Stimulated activated effector memory CD8-positive, alpha-beta T cell treated with anti-CD3 and anti-CD28 coated beads, Interleukin-12 subunit alpha, Interleukin-12 subunit beta, amount 100 ng/mL, for 72 hours (primary cell): Measurements from ENCODE around the gene HHATL.

ENCODE experiments used
- ATAC-seq: fragments of 150-1000 bp; cut with Tn5 transposase; 2 replicates; pipeline ENCODE4 v1.10.0; 2021
- DNase-seq, 2 donors: peaks; one replicate each; pipeline ENCODE4 v3.0.0; 2021 to 2022; ENCODE audit warnings: low spot score in 2 of 2
- H3K27ac Mint-ChIP-seq: one replicate; pipeline ENCODE4 v1.8.0; 2022; ENCODE audit warnings: mild to moderate bottlenecking, mixed read lengths
- H3K36me3 Mint-ChIP-seq: one replicate; pipeline ENCODE4 v1.8.0; 2022; ENCODE audit warnings: mild to moderate bottlenecking, mixed read lengths
- H3K4me1 Mint-ChIP-seq: one replicate; pipeline ENCODE4 v1.8.0; 2022; ENCODE audit warnings: mixed read lengths
- H3K4me3 Mint-ChIP-seq: one replicate; pipeline ENCODE4 v1.8.0; 2022; ENCODE audit warnings: mild to moderate bottlenecking, mixed read lengths
- H3K9me3 Mint-ChIP-seq: one replicate; pipeline ENCODE4 v1.8.0; 2022; ENCODE audit warnings: mixed read lengths

Gene HHATL

DNA sequence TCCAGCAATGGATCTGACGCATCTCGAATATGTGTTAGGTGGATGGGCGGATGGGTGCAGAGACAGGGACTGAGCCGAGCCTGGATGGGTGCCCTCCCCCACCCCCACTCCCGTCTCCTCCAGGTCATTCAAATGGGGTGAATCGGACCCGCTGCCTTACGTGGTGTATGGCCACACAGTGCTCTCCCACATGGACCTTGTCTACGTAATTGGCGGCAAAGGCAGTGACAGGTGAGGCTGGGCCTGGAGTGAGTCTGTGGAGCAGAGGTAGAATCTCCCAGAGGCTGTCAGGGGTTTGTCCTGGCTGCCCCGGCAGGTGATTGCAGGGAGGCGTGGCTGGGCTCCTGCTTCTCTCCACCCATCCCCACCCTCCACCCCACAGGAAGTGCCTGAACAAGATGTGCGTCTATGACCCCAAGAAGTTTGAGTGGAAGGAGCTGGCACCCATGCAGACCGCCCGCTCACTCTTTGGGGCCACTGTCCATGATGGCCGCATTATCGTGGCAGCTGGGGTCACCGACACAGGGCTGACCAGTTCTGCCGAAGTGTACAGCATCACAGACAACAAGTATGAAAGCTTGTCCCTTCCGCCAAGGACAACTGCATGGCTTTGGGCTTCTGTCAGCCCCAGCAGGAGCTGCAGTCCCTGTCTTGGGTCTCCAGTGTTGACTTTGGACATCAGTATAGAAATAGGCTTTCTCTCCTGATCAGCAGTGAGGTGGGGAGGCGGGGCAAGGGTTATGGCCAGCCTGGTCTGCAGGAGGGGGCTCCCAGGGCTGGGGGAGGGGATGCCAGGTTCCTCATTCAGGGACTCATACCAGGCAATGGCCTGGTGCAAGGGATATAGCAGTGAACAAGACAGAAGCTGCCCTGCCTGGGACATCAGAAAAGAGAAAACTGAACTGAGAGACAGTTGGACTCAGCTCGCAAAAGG, 13.8 kb downstream of the HHATL start:
- no peak overlapping the region for H3K4me3 Mint-ChIP-seq

DNA sequence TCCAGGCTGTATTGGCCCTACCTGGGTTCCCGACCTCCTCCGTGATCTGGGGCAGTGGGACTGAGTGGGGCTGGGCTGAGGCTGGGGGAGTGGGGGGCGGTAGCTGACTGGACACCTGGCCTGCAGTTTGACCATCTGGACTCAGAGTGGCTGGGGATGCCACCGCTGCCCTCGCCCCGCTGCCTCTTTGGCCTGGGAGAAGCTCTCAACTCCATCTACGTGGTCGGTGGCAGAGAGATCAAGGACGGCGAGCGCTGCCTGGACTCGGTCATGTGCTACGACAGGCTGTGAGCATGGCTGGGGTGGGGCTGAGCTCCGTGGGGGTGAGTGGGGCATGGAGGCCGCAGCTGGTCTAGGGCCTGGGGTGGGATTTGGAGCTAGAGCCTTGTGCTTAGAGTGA, 14.6 kb downstream of the HHATL start:
- no peak overlapping the region for H3K4me3 Mint-ChIP-seq
- no peak for ATAC-seq
- no peak for DNase-seq
- peaks cover 6% of the 10 kb centered on the region for H3K4me1 Mint-ChIP-seq
- H3K27ac Mint-ChIP-seq = no peak overlapping the region
- no peaks in the 10 kb centered on the region for H3K9me3 Mint-ChIP-seq
- H3K36me3 Mint-ChIP-seq = no peaks in the 10 kb centered on the region

More for the DNA sequence above, 13.8 kb downstream of the HHATL start:
- Mint-ChIP-seq H3K36me3 (no peaks in the 10 kb centered on the region), H3K4me1 (peaks cover 6% of the 10 kb centered on the region), H3K9me3 (no peaks in the 10 kb centered on the region), H3K27ac (no peak overlapping the region)
- DNase-seq = no peak
- no peak for ATAC-seq

DNA sequence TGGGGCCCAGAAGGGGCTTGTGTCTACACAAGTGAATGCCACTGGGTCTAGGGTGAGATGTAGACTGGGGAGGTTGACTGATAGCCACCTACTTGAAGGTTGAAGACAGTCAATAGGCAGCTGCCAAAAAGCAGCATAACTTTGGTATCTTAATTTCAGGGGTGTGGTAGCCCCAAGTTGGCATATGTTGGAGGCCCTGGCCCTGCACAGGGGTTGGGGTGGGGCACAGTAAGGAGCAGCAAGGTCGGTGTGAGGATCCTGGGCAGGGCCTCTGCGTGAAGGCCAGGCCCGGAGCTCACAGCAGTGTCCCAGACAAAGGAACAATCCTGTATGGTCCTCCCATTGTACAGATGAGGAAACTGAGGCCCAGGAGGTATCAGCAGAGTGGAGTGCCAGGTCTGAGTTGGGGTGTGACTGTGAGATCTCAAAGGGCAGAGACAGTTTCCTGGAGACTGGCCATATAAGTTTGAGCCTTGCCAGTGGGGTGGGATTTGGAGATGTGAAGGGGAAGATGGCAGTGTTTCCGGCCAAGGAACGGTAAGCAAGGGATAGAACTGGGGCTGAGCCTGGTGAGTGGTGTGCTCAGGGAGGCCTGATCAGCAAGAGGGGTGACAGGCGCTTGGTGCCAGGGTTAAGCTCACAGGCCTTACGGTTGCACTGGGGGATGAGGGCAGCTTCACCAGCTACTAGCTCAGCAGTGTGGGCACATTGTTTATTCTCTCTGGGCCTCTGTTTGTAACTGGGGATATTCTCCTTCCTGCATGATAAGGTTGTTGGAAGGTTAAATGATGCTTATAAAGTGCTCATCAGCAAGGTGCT, 15.6 kb downstream of the HHATL start:
- Mint-ChIP-seq H3K27ac (no peak overlapping the region), H3K4me3 (no peak overlapping the region), H3K4me1 (peaks cover 6% of the 10 kb centered on the region), H3K9me3 (no peaks in the 10 kb centered on the region), H3K36me3 (no peaks in the 10 kb centered on the region)
- no peak for ATAC-seq
- no peak for DNase-seq

DNA sequence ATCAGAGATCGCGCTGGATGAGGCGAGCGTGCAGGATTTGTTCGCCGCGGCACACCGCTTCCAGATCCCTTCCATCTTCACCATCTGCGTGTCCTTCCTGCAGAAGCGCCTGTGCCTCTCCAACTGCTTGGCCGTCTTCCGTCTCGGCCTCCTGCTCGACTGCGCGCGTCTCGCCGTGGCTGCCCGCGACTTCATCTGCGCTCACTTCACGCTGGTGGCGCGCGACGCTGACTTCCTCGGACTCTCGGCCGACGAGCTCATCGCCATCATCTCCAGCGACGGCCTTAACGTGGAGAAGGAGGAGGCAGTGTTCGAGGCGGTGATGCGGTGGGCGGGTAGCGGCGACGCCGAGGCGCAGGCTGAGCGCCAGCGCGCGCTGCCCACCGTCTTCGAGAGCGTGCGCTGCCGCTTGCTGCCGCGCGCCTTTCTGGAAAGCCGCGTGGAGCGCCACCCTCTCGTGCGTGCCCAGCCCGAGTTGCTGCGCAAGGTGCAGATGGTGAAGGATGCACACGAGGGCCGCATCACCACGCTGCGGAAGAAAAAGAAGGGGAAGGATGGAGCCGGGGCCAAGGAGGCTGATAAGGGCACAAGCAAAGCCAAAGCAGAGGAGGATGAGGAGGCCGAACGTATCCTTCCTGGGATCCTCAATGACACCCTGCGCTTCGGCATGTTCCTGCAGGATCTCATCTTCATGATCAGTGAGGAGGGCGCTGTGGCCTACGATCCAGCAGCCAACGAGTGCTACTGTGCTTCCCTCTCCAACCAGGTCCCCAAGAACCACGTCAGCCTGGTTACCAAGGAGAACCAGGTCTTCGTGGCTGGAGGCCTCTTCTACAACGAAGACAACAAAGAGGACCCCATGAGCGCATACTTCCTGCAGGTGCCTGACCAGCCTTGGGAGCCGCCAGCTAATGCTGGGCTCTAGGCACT, 16.4 kb downstream of the HHATL start:
- H3K27ac Mint-ChIP-seq = no peak overlapping the region
- no peak for DNase-seq
- ATAC-seq = no peak
- H3K4me1 Mint-ChIP-seq = peaks cover 6% of the 10 kb centered on the region
- no peaks in the 10 kb centered on the region for H3K36me3 Mint-ChIP-seq
- peak overlapping the region; percentile 9 for H3K4me3 Mint-ChIP-seq
- no peaks in the 10 kb centered on the region for H3K9me3 Mint-ChIP-seq

DNA sequence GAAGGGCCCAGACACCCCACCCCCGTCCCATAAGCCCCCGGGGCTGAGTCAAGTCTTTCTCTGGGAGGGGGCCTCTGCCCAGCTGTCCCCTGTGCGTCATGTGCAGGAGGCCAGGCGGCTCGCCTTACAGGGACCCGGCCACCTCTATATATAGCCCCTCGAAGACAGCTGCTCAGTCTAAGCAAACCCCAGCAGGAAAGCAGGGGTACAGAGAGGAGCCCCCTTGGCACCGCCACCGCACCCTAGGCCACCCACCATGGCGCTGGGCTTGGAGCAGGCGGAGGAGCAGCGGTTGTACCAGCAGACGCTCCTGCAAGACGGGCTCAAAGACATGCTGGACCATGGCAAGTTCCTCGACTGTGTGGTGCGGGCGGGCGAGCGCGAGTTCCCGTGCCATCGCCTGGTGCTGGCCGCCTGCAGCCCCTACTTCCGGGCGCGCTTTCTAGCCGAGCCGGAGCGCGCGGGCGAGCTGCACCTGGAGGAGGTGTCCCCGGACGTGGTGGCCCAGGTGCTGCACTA, 17.2 kb downstream of the HHATL start, which contains the start of gene KLHL40:
Gene KLHL40 (plus strand): TSS at position 175 of the 519 bp plus-strand sequence. CDS start 82 bp downstream, at position 257.
- Mint-ChIP-seq H3K4me1 (peaks cover 8% of the 10 kb centered on the region), H3K9me3 (no peaks in the 10 kb centered on the region), H3K27ac (no peak within 1 kb of the TSS), H3K36me3 (no peaks in the 10 kb centered on the region), H3K4me3 (peak within 1 kb of the TSS; percentile 9)
- ATAC-seq (no peak), DNase-seq (no peak)

DNA sequence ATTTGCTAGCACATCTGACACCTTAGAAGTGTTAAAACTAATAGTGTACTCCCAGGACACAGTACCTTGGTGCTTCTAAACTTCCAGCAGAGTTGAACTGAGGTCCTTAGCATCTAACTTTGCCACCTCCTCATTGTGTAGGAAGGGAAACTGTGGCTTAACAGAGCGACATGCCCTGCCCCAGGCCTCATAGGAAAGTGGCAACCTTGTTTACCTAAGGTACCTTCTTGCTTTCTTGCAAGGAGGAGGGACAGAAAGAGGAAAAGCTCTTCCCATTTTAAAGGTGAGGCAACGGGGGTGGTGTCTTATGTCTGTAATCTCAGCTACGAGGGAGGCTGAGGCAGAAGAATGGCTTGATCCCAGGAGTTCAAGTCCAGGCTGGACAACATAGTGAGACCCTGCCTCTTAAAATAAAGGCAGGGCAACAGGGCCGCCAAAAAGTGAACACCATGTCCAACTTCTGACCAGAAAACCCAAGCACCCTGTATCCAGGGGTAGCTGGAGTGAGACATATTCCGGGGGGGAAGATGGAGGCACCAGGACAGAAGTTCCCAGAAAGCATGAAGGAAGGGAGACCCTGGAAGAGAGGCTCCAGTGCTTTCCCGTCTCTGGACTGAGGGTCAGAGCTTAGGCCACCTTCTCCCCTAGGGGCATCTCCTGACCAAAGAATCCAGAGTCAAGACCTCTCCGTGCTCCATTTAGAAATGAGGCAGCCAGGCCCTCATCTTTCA, 17.8 kb downstream of the HHATL start:
- DNase-seq (no peak), ATAC-seq (no peak)
- Mint-ChIP-seq H3K9me3 (no peaks in the 10 kb centered on the region), H3K4me3 (no peak overlapping the region), H3K36me3 (no peaks in the 10 kb centered on the region), H3K4me1 (peaks cover 14% of the 10 kb centered on the region), H3K27ac (no peak overlapping the region)

DNA sequence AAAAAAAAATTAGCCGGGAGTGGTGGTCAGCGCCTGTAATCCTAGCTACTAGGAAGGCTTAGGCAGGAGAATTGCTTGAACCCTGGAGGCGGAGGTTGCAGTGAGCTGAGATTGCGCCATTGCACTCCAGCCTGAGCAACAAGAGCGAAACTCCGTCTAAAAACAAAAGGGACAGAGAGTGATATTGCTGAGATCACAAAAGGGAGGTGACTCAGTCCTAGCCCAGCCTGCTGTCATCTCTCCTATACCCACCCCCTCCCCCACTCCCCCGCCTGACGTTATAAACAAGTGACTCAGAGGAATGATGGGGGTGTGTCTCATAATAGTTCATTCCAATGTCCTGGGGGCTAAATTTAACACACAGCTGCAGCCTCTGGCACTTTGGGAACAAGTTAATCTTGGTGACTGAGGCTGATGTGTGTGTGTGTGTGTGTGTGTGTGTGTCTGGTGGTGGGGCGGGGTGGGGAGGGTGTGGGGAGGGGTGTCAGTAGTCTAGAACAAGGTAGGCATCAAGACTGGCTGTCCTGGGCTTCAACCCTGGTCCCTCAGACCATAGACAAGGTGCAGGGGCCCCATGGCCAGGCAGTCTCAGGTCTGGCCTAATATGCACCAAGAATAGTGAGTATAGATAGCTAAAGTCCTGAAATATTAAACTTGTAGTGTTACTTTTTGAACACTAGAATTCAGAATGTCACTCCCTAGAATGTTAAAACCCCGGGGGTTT, 18.6 kb downstream of the HHATL start:
- Mint-ChIP-seq H3K27ac (no peak overlapping the region), H3K4me3 (no peak overlapping the region), H3K9me3 (peaks cover 1% of the 10 kb centered on the region), H3K4me1 (peaks cover 18% of the 10 kb centered on the region), H3K36me3 (no peaks in the 10 kb centered on the region)
- ATAC-seq = peak; percentile 91
- DNase-seq = no peak

DNA sequence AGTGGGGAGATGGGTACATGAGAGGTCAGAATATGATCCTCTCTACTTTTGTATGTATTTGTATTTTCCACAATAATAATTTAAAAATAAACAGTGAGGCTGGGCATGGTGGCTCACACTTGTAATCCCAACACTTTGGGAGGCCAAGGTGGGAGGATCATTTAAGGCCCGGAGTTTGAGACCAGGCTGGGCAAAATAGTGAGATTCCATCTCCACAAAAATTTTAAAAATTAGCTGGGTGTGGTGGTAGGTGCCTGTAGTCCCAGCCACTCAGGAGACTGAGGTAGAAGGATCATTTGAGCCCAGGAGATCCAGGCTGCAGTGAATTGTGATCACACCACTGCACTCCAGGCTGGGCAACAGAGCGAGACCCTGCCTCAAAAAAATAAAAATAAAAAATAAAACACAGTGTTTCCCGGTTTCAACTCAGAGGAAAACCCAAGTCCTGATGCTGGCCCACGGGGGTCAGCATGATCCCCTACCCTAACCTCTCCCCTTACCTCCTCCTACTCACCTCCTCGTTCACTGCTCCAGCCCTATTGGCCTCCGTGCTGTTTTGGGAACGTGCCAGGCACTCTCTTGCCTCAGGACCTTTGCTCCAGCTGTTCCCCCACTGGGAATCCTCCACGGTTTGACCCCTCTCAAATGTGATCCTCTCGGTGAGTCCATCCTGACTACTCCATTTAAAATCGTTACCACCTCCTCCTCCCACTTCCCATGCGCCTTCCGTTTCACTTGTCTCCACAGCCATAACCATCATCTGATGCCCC, 20.1 kb downstream of the HHATL start:
- Mint-ChIP-seq H3K9me3 (peaks cover 9% of the 10 kb centered on the region), H3K27ac (no peak overlapping the region), H3K4me3 (no peak overlapping the region), H3K36me3 (no peaks in the 10 kb centered on the region), H3K4me1 (peaks cover 24% of the 10 kb centered on the region)
- DNase-seq (no peak), ATAC-seq (no peak)

DNA sequence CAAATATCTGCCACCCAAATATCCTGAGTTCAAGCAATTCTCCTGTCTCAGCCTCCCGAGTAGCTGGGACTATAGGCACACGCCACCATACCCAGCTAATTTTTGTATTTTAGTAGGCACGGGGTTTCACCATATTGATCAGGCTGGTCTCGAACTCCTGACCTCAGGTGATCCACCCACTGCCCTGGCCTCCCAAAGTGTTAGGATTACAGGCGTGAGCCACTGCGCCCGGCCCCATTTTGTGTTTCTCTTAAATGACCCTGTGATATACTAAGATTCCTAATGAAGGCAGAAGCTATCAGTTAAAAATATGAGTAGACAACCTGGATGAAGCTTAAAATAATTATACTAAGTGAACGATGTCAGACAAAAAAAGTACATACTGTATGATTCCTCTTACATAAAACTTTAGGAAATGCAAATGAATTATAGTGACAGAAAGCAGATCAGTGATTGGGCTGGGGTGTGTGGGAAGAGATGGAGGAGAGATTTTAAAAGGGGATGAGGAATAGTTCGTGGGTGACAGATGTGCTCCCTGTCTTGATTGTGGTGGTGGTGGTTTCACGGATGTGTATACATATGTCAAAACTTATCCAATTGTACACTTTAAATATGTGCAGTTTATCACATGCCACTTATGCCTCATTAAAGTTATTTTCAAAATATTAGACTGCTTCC, 21.1 kb downstream of the HHATL start:
- DNase-seq (no peak), ATAC-seq (no peak)
- peaks cover 24% of the 10 kb centered on the region for H3K4me1 Mint-ChIP-seq
- peaks cover 9% of the 10 kb centered on the region for H3K9me3 Mint-ChIP-seq
- H3K4me3 Mint-ChIP-seq = no peak overlapping the region
- no peak overlapping the region for H3K27ac Mint-ChIP-seq
- H3K36me3 Mint-ChIP-seq = no peaks in the 10 kb centered on the region

DNA sequence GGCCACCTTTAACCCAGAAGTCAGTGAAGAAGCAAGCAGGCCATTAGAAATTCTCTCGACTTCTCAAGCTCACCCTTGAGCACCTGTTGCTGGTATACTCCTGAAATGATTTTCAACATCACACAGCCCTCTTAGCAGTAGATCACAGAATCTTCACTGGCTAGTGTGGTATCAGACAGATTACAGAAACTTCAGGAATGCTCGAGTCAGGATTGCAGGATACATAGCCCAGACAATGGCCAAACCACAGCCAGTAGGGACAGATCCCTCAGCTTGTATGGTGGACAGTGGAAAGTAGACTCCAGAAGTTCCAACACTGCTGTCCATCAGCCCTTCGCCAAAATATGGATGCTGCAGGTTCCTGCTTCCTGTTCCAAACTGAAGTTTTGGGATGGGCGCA, 21.8 kb downstream of the HHATL start:
- ATAC-seq (no peak), DNase-seq (no peak)
- H3K9me3 Mint-ChIP-seq = peaks cover 9% of the 10 kb centered on the region
- H3K4me1 Mint-ChIP-seq = peaks cover 21% of the 10 kb centered on the region
- no peak overlapping the region for H3K27ac Mint-ChIP-seq
- H3K36me3 Mint-ChIP-seq = no peaks in the 10 kb centered on the region
- no peak overlapping the region for H3K4me3 Mint-ChIP-seq

DNA sequence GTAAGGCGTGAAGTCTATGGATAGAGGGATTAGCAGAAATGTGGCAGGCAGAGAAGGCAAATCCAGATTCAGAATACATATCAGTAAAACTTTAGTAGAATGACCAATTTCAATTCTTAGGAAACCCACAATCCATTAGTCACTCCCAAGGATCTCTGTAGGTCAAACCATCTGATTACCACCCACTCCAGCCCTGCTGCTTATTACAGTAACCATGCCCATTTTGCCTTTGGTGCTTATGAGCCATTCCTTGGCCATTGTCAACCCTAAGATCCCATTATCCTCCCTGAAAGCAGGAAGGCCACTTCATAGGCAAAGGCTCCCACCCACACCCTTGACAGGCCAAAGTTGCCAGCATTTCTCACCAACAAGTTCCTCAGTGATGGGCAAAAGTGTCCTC, 22.3 kb downstream of the HHATL start:
- Mint-ChIP-seq H3K4me3 (no peak overlapping the region), H3K27ac (no peak overlapping the region), H3K4me1 (peaks cover 18% of the 10 kb centered on the region), H3K36me3 (no peaks in the 10 kb centered on the region), H3K9me3 (peaks cover 9% of the 10 kb centered on the region)
- ATAC-seq (peak; percentile 73), DNase-seq (no peak)

DNA sequence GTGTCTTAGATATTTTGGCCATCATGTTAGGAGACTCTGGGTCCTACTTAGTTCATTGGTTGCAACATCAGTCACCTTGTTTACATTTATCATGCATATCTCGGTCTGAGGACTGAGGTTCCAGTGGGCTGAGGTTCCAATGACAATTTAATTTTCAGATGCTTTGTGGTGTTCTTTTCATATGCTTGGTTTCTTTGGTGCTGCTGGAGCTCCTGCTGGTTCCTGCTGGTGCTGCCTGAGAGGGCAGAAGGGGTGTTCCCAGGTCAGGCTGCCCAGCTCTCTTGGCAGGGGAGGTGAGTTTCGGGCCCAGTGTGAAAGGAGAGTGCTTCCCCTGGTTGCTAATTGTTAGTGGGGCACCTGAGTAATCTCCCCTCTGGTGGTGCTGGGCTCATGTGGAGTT, 24.2 kb downstream of the HHATL start:
- Mint-ChIP-seq H3K27ac (no peak overlapping the region), H3K4me3 (no peak overlapping the region), H3K36me3 (no peaks in the 10 kb centered on the region), H3K4me1 (peaks cover 18% of the 10 kb centered on the region), H3K9me3 (peaks cover 9% of the 10 kb centered on the region)
- ATAC-seq = no peak
- DNase-seq = no peak

DNA sequence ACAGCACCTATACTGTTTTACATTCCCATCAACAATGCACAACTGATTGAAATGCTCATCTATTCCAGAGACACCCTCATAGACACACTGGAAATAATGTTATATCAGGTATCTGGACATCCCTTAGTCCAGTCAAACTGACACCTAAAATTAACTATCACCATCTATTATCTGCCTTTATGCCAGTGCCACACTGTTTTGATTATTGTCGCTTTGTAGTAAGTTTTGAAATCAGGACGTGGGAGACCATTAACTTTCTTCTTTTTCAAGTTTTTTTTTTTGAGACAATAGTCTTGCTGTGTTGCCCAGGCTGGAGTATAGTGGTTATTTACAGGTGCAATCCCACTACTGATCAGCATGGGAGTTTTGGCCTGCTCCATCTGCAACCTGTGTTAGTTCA, 26.7 kb downstream of the HHATL start:
- no peaks in the 10 kb centered on the region for H3K36me3 Mint-ChIP-seq
- H3K9me3 Mint-ChIP-seq = peaks cover 9% of the 10 kb centered on the region
- ATAC-seq (no peak), DNase-seq (no peak)
- H3K4me3 Mint-ChIP-seq = no peak overlapping the region
- H3K4me1 Mint-ChIP-seq = peaks cover 18% of the 10 kb centered on the region
- no peak overlapping the region for H3K27ac Mint-ChIP-seq
